CD4-positive, alpha-beta T cell treated with Interleukin-4 for 1 hour (primary cell): Measurements from ENCODE around the gene CGGBP1.
"Not testable (repeated sequence)": the region's sequence is repeated elsewhere in the genome, so short reads cannot be mapped to it uniquely, and the experiment has no call there.

Source experiments
- DNase-seq, 2 donors: peaks; one replicate each; pipeline ENCODE4 v3.0.0-alpha.2; 2020 to 2022

Gene CGGBP1

GRCh38 chr3:88033808-88034207 is 25.0 kb downstream of the CGGBP1 start:
- DNase-seq = no peak

GRCh38 chr3:88033079-88033478 is 25.7 kb downstream of the CGGBP1 start:
- DNase-seq = no peak

GRCh38 chr3:88032245-88032644 is 26.6 kb downstream of the CGGBP1 start:
- no peak for DNase-seq

GRCh38 chr3:88031642-88032077 is 27.1 kb downstream of the CGGBP1 start:
- peak; percentile 24 to 73 for DNase-seq

GRCh38 chr3:88030210-88030609 is 28.6 kb downstream of the CGGBP1 start:
- peak in 1 of 2 donors; percentile 31 for DNase-seq

- DNase-seq = no peak
Measured at GRCh38 chr3:88028876-88029275, 29.9 kb downstream of the CGGBP1 start.

GRCh38 chr3:88025001-88025552 is 33.7 kb downstream of the CGGBP1 start:
- no peak for DNase-seq

GRCh38 chr3:88019024-88019423 is 39.8 kb downstream of the CGGBP1 start:
- DNase-seq = peak in 1 of 2 donors; percentile 63

- DNase-seq = not testable (repeated sequence)
Measured at GRCh38 chr3:88015656-88016055, 43.1 kb downstream of the CGGBP1 start.

GRCh38 chr3:88013592-88013991 is 45.2 kb downstream of the CGGBP1 start:
- no peak for DNase-seq

- no peak for DNase-seq
Measured at GRCh38 chr3:88010810-88011209, 48.0 kb downstream of the CGGBP1 start.

GRCh38 chr3:88009066-88009465 is 49.7 kb downstream of the CGGBP1 start:
- no peak for DNase-seq

GRCh38 chr3:88005066-88005465 is 53.7 kb downstream of the CGGBP1 start:
- peak in 1 of 2 donors; percentile 62 for DNase-seq

GRCh38 chr3:88003115-88003755 is 55.6 kb downstream of the CGGBP1 start:
- DNase-seq = peak in 1 of 2 donors; percentile 55

- no peak for DNase-seq
Measured at GRCh38 chr3:88002448-88002847, 56.4 kb downstream of the CGGBP1 start.
